ENCODE results near the gene CDK9.
"Not testable (repeated sequence)": the region's sequence is repeated elsewhere in the genome, so short reads cannot be mapped to it uniquely, and the experiment has no call there.

The CDK9 gene

DNA sequence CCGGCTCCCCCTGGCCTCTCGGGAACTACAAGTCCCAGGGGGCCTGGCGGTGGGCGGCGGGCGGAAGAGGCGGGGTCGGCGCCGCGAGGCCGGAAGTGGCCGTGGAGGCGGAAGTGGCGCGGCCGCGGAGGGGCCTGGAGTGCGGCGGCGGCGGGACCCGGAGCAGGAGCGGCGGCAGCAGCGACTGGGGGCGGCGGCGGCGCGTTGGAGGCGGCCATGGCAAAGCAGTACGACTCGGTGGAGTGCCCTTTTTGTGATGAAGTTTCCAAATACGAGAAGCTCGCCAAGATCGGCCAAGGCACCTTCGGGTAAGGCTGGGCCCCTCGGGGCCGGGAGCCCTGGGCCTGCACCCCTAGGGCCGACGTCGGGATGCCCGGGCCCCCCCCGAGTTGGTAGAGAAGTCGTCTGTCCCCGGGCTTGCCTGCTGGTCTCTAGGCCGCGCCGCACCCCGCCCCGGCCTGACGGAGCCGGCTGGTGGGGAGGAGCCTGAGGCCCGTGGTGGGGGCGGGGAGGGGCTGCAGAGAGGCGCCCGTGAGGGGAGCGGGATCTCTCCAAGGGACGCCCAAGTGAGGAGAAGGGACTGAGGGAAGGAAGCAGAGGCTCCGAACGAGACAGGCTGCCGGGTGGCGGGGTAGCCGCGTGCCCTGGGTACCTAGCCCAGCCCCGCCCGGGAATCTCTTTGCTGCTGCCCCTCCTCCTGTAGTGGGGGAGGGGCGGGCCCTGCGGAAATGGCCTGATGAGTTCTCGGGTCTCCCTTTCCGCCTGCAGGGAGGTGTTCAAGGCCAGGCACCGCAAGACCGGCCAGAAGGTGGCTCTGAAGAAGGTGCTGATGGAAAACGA, at the start of gene CDK9:
Gene CDK9, plus strand, starts transcription at position 102 of the 840 bp plus-strand sequence. Its CDS starts 115 bp downstream, at position 217.
- DNase-seq: peak; percentile 96

DNA sequence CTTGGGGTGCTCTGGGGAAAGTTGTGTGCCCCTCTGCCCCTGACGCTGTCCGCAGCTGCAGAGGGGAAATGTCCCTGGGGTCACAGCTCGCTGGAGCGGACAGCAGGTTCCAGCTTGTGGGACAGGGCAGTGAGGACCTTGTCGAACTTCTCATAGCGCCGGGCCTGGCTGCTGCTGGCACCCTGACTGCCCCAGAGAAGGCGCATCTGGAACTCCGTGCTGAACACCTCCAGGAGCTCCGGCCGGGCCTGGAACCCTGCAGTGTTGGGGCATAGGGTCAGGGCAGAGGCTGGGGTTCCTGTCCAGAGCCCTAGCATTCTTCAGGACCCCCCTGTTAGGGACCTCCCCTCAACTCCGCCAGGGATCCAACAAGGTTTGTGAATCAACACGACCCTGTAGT, 47.2 kb upstream of the CDK9 start:
- no peak for DNase-seq

GRCh38 chr9:127739614-127740330, 46.1 kb upstream of the CDK9 start:
- no peak for DNase-seq

DNA sequence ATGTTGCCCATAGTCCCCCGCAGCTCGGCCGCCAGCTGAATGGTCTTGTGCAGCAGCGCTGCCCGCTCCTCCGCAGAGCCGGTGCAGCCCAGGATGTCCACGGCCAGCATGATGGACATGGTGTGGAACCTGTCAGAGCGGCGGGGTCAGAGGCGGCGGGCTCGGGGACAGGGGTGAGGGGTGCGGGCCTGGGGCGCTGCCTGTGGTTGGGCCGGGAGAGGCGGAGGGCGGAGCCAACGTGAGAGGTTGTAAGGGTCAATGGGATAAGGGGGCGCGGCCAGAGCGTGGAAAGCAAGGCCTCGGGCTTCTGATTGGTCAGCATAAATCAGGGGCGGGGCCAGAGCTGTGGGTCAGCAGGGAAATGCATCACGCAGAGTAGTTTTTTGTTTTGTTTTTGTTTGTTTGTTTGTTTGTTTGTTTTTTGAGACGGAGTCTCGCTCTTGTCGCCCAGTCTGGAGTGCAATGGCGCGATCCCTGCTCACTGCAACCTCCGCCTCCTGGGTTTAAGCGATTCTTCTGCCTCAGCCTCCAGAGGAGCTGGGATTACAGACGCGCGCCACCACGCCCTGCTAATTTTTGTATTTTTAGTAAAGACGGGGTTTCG, 43.9 kb upstream of the CDK9 start:
- DNase-seq: no peak

DNA sequence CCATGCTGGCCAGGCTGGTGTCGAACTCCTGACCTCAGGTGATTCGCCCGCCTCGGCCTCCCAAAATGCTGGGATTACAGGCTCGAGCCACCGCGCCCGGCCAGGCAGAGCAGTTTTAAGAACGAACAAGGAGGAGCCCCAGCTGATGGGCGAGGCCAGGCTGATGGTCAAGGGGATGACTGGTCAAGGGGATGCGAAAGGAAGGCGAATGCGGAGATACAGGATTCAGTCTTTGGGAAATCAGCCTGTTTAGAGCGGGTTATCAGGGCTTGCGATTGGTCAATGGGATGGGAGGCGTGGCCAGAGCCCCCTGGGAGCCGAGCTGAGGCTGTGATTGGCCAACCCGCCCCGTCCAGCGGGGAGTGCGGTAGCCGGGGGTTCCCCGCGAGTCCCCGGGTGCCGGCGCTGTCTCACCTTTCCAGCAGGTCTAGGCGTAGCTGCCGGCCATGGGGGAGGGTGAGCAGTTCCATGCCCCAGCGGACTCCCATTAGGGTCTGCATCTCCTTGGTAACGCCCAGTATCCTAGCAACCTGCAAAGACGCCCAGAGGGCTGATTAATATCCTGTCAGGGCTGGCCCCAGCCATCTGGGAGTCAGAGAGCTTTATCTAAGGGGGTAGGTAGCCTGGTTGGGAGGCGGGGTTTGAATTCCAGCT, 43.3 kb upstream of the CDK9 start:
- DNase-seq: no peak

GRCh38 chr9:127744398-127745110, 41.3 kb upstream of the CDK9 start:
- no peak for DNase-seq

GRCh38 chr9:127746959-127747569, 38.8 kb upstream of the CDK9 start:
- no peak for DNase-seq

- no peak for DNase-seq
Measured at GRCh38 chr9:127749090-127749787, 36.6 kb upstream of the CDK9 start.

DNA sequence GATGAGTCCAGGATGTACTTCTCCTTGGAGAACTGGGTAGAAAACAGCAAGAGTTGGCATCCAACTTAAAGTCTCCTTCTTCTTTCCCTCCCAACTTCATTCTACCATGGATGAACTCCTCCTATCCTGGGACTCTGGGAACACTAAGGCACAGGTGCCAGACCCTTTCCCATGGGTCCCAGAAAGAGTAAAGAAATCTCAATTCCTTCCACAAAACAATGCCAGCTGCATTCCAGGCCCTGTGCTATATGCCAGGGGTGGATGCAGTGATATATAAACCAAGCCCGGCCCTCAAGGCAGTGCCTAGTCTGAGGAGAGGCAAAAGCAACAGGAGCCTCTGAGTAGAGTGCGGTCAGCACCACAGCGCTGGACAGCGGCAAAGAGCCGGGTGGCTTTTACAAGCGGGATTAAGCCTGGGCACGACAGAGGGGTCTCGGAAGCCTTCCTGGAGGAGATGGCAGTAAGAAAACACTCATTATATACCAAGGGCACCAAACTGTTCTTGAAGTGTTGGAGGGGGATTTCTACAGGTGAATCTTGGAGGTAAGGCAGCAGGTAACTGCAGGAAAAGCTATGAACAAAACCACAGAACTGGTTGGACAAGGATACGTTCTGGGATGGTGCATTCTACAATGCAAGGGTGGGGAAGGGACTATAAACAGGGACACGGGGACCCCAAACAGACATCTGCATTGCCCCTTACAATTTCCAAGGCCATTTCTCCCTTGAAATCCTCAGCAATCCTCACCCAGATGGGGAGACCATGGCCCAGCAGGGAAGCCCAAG, 34.4 kb upstream of the CDK9 start:
- DNase-seq: no peak

DNA sequence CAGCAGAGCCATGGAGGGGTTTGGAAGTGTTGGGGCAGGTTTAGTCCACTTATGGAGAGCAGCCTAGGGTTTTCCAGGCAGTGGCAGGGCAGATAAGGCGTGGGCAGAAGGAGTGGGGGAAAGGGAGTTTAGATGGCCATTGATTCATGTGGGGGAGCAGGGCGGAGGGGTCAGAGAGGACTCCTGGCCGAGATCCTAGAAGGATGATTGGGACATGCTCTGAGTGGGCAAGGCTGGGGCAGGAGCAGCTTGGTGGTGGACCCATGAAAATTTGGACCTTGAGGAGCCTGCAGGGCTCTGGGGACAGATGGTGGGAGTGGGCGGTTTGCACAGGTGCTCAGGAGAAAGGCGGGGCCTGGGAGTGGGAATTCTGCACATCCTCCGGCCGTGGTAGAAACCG, 32.7 kb upstream of the CDK9 start:
- DNase-seq: no peak

GRCh38 chr9:127753622-127754021, 32.2 kb upstream of the CDK9 start:
- DNase-seq: no peak

GRCh38 chr9:127754099-127755060, 31.5 kb upstream of the CDK9 start:
- no peak for DNase-seq

GRCh38 chr9:127755061-127756060, 30.5 kb upstream of the CDK9 start:
- DNase-seq: no peak

GRCh38 chr9:127756233-127756632, 29.6 kb upstream of the CDK9 start:
- DNase-seq: no peak

GRCh38 chr9:127756776-127757175, 29.1 kb upstream of the CDK9 start:
- DNase-seq: not testable (repeated sequence)

DNA sequence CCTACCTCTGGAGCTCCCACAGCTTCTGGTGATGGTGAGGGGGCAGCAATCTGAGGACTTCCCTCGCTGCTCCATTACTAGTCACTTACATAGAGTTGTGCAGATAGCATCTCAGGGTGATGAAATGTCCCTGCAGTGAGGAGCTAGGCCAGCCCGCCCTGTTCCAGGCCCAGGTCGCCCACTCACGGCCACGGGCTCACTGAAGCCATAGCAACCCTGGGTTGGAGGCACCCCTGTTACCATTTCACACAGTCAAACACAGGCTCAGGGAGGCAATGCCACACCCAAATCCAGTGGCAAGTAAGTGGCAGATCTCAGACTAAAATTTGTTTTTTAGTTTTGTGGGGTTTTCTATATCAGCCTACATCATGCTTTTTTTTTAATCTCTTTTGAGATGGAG, 27.0 kb upstream of the CDK9 start:
- no peak for DNase-seq

DNA sequence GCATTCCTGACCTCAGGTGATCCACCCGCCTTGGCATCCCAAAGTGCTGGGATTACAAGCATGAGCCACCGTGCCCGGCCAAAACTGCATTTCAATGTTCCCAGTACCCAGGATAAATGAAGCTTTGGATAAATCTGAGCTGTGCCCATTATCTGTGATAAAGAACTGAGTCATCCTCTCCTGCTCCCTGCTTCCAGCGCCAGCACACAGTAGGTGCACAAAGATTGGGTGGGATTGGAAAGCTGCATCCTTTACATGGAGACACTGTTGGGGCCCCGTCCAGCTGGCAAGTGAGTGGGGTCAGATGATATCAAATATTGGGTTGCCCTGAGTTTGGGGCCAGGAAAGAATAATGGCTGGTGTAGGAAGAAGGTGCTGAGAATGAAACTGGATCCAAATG, 24.8 kb upstream of the CDK9 start:
- no peak for DNase-seq

GRCh38 chr9:127761491-127761956, 24.3 kb upstream of the CDK9 start:
- no peak for DNase-seq
